Peyer's patch (tissue), 4 donors: ENCODE measurements around the gene KCNJ10. TPM values are rescaled to one million over a fixed set of nuclear protein-coding genes. Genes with fewer than 3 reads are reported as not detected.

Experiments used
- DNase-seq, 3 donors: peaks; one replicate each; pipeline ENCODE4 v3.0.0-alpha.2; 2017 to 2019
- H3K27ac ChIP-seq, 4 donors: fragments of 200-600 bp; sonication (generic); one replicate each; pipeline ENCODE4 v1.5.1; 2016 to 2019
- H3K27me3 ChIP-seq, 2 donors: fragments of 200-600 bp; sonication (generic); one replicate each; pipeline ENCODE4 v1.5.1; 2019
- H3K36me3 ChIP-seq, 3 donors: fragments of 200-600 bp; sonication (generic); one replicate each; pipeline ENCODE4 v1.5.1; 2016 to 2019
- H3K4me1 ChIP-seq, 4 donors: fragments of 200-600 bp; sonication (generic); one replicate each; pipeline ENCODE4 v1.5.1; 2016 to 2019
- H3K4me3 ChIP-seq, 4 donors: fragments of 200-600 bp; sonication (generic); 1 replicate in 3 of 4; 2 replicates in 1 of 4; pipeline ENCODE4 v1.5.1; 2016 to 2019; ENCODE audit warnings: mild to moderate bottlenecking in 1 of 4
- H3K9me3 ChIP-seq, 4 donors: fragments of 200-600 bp; sonication (generic); one replicate each; pipeline ENCODE4 v1.5.1; 2016 to 2019; ENCODE audit warnings: mild to moderate bottlenecking in 1 of 4
- CTCF ChIP-seq, 6 experiments: fragments of 450-650 bp in 4 of 6; fragments of 200-600 bp in 2 of 6; sonication (generic) in 1 of 6; IDR thresholded peaks; one replicate each; pipeline ENCODE4 v1.5.1; 2017 to 2019; ENCODE audit warnings: antibody characterized with exemption in 6 of 6, mild to moderate bottlenecking in 3 of 6, moderate library complexity in 1 of 6
- POLR2A ChIP-seq, 2 donors: fragments of 450-650 bp; IDR thresholded peaks; one replicate each; pipeline ENCODE4 v1.5.1; 2017; ENCODE audit warnings: antibody characterized with exemption in 2 of 2, mild to moderate bottlenecking in 2 of 2, moderate library complexity in 2 of 2
- total RNA-seq, 4 donors: library from RNA; depleted of rRNA; stranded (reverse); fragments of >200 nt; gene quantifications; one replicate each; pipeline ENCODE4 v1.1.0, GENCODE V29; 2016

KCNJ10 gene
- total RNA-seq, 4 donors from 2014 or later: not detected

GRCh38 chr1:160018900-160019299 lies 51.1 kb downstream of the KCNJ10 start:
- Histone ChIP-seq H3K4me3 (no peak overlapping the region), H3K4me1 (peaks cover 0 to 4% (median 0%) of the 10 kb centered on the region in 4 donors), H3K36me3 (no peaks in the 10 kb centered on the region), H3K9me3 (no peaks in the 10 kb centered on the region), H3K27ac (no peak overlapping the region), H3K27me3 (no peaks in the 10 kb centered on the region)
- DNase-seq: no peak
- TF ChIP-seq CTCF (IDR thresholded peaks at IDR 0.05): no peak
- TF ChIP-seq POLR2A (IDR thresholded peaks at IDR 0.05): no peak

DNA sequence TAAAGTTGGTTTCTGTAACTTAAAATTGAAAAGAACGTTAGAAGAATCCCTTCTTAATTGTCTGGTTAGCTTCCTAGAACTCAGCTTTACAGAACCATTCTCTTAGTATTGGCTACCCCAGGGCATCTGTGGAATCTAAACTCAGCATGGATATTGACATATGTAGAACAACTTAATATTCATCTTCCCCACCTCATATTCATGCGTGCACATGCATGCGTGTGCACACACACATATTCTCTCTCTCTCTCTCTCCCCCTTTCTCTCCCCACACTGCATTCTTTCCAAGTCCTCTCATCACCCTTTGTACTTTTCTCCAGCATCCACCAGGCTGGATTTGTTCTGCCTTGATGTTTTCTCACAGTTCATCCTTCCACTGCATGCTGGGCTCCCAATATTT lies 51.6 kb downstream of the KCNJ10 start:
- Histone ChIP-seq H3K4me3 (no peak overlapping the region), H3K27me3 (no peaks in the 10 kb centered on the region), H3K4me1 (peaks cover 0 to 4% (median 0%) of the 10 kb centered on the region in 4 donors), H3K36me3 (no peaks in the 10 kb centered on the region), H3K9me3 (no peaks in the 10 kb centered on the region), H3K27ac (no peak overlapping the region)
- TF ChIP-seq CTCF (IDR thresholded peaks at IDR 0.05) (no peak), POLR2A (IDR thresholded peaks at IDR 0.05) (no peak)
- DNase-seq: no peak

GRCh38 chr1:160017592-160017991 lies 52.4 kb downstream of the KCNJ10 start:
- H3K36me3 ChIP-seq: no peaks in the 10 kb centered on the region
- peaks cover 0 to 4% (median 0%) of the 10 kb centered on the region in 4 donors for H3K4me1 ChIP-seq
- no peak for DNase-seq
- H3K27ac ChIP-seq: no peak overlapping the region
- H3K9me3 ChIP-seq: no peaks in the 10 kb centered on the region
- no peak for TF ChIP-seq POLR2A (IDR thresholded peaks at IDR 0.05)
- H3K27me3 ChIP-seq: no peaks in the 10 kb centered on the region
- no peak overlapping the region for H3K4me3 ChIP-seq

DNA sequence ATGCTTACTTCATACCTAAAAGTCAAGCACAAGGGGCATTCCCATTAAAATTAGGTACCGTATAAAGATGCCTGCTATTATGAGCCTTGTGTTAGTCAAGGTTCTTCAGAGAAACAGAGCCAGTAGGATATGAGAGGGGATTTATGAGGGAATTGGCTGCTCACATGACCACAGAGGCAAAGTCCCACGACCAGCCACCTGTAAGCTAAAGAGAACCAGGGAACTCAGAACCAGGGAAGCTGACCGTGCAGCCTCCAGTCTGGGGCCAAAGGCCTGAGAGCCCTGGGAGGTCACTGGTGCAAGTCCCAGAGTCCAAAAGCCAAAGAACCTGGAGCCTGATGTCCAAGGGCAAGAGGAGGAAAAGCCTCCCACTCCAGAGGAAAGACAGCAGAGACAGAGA lies 58.2 kb downstream of the KCNJ10 start:
- DNase-seq: no peak
- Histone ChIP-seq H3K27ac (no peak overlapping the region), H3K9me3 (no peaks in the 10 kb centered on the region), H3K4me1 (no peaks in the 10 kb centered on the region), H3K36me3 (no peaks in the 10 kb centered on the region), H3K27me3 (no peaks in the 10 kb centered on the region), H3K4me3 (no peak overlapping the region)
- TF ChIP-seq CTCF (IDR thresholded peaks at IDR 0.05) (no peak), POLR2A (IDR thresholded peaks at IDR 0.05) (no peak)

DNA sequence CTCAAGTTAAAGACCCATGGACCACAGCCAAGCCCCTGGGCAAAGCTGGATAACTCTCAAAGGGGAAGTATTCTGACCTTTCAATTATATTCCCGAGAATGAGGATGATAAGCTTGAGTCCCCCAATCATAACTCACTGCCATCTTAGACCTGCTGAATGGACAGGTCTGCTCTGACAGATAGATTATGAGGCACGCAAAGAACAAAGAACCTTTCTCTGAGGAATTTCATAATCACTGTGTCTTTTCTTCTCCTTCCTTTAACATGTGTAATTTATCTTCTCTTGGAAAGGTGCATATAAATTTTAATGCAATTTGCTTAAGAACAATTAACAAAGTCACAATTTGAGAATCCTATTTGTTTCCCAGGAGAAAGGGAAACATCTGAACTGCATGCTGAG lies 60.2 kb downstream of the KCNJ10 start:
- no peak overlapping the region for H3K4me3 ChIP-seq
- no peaks in the 10 kb centered on the region for H3K36me3 ChIP-seq
- peaks cover 0 to 7% (median 0%) of the 10 kb centered on the region in 4 donors for H3K4me1 ChIP-seq
- no peak for DNase-seq
- H3K27me3 ChIP-seq: no peaks in the 10 kb centered on the region
- H3K9me3 ChIP-seq: no peaks in the 10 kb centered on the region
- H3K27ac ChIP-seq: no peak overlapping the region
- TF ChIP-seq CTCF (IDR thresholded peaks at IDR 0.05) (no peak), POLR2A (IDR thresholded peaks at IDR 0.05) (no peak)

DNA sequence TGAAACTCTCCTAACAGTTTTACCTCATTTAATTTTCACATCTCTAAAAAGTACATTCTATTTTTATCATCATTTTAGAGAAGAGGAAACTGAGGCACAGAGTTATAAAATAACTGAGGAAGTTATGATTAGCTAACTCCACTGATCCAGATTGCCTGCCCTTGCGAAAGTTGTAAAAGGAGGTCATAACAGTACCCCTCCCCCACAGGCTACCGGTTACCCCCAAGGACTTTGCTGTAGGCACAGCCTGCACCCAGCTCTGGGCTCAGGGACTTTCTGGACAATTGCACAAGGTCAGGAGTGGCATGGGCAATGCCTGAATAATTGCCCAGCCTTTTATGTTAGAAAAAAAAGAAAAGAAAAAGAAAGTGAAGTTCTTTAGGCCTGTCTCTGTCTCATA lies 60.9 kb downstream of the KCNJ10 start:
- Histone ChIP-seq H3K27me3 (no peaks in the 10 kb centered on the region), H3K4me3 (no peak overlapping the region), H3K4me1 (peaks cover 0 to 9% (median 0%) of the 10 kb centered on the region in 4 donors), H3K36me3 (no peaks in the 10 kb centered on the region), H3K9me3 (no peaks in the 10 kb centered on the region), H3K27ac (no peak overlapping the region)
- TF ChIP-seq CTCF (IDR thresholded peaks at IDR 0.05) (no peak), POLR2A (IDR thresholded peaks at IDR 0.05) (no peak)
- DNase-seq: no peak
